Right forelimb (tissue), 1 donor: ENCODE results near the gene TCF7L2.

Experiments used
- DNase-seq: peaks from one replicate; pipeline ENCODE4 v3.0.0-alpha.2; 2018

TCF7L2 gene

DNA sequence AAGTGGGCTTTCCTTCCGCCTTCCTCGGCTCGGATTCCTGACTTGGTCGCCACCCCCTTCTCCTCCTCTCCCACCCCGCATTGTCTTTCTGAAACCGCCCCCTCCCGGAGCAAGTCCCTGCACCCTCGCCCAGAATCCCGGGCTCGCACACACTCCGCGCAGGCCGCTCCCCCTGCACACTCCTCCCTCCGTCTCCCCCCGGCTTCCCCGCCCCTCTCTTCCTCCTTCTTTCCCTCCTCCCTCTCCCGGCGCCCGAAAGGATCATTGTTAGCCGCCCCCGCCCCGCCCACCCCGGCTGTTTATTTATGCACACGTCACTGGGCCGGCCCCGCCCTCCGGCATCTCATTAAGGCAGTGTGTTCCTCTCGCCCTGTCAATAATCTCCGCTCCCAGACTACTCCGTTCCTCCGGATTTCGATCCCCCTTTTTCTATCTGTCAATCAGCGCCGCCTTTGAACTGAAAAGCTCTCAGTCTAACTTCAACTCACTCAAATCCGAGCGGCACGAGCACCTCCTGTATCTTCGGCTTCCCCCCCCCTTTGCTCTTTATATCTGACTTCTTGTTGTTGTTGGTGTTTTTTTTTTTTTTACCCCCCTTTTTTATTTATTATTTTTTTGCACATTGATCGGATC is at the start of gene TCF7L2:
TSS of gene TCF7L2 (plus strand) at position 373 of the 633 bp plus-strand sequence. CDS start 510 bp downstream, outside the sequence.
- DNase-seq, result peak; percentile 99

DNA sequence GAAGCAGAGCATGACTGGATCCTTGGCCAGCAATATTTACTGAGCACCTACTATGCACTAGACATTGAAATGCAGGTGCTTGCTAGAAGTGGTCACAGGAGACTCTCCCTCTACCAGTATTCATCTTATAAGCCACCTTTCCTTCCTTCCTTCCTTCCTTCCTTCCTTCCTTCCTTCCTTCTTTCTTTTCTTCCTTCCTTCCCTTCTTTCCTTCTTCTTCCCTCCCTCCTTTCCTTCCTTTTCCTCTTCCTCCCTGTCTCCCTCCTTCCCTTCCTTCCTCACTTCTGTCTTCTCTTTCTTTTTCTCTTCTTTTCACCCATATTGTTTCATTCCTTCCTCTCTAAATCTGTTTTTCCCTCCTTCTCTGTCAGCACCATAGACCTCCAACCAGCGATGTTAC is 47.3 kb upstream of the TCF7L2 start:
- no peak for DNase-seq

DNA sequence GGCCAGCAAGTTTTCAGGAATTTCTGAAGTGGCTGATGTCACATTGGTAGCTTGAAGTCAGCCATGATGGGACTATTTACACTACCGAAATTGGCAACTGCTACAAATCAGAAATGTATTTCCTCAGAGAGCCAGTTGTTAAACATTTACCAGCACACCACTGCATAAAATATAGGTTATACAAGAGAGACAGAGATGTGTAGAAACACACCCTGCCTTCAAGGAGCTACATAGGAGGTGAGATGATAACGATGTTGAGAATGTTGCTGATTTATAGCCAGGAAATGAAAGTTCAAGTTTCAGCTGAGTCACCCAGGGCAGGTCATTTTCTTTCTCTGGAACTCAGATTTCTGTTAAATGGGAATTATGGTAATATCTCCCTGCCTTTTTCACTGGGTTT is 46.0 kb upstream of the TCF7L2 start:
- DNase-seq, result no peak

DNA sequence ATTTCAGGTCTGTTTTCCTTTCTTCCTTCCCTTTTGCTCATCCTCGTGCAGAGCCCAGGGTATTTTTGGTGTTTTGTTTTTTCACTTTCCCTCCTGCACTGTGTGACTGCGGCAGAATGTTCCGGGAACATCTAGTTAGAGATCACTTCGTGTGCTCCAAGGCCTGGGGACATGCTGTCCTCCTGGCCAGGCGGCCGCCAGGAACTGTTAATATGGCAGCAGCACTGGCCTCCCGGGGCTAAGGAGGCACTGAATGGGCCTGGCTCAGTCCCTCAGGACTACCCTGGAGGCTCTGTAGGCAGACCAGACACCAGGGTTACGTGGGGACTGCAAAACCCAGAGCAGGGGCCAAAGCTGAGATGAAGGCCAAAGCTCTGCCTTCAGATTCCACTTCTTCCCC is 43.1 kb upstream of the TCF7L2 start:
- DNase-seq, result no peak

DNA sequence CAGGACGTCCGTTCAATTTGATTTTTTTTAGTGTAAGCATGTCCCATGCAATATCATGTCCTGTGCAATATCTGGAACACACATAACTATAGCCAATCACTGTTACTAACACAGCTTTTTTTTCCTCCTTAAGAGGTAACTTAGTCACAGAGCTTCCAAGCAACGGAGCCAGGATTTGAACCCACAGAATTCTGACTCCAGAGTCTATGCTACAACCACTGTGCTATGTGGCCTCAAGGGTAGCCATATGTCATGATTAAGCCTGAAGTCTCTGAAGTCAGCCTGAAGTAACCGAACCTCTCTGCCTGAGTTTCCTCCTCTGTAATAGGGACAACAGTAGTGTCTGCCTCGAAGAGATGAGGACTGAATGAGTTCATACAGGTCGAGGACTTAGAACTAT is 42.2 kb upstream of the TCF7L2 start:
- no peak for DNase-seq

DNA sequence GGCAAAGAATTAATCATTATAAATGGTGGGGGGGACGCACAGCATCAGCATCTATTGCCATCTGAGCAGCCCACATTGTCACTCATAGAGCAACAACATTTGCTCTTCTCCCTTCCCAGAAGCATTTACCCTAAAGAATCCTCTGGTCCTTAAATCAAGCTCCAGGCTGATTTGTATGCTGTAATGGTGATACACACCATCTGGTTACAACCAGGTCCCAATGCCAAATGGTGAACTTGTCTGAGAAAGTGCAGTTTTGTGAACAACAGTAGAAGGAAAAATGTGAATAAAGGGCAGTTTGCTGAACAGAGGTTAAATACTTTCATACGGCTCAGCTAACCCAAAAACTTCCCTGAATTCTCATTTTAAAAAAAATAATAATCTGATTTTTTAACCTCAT is 38.8 kb upstream of the TCF7L2 start:
- no peak for DNase-seq

DNA sequence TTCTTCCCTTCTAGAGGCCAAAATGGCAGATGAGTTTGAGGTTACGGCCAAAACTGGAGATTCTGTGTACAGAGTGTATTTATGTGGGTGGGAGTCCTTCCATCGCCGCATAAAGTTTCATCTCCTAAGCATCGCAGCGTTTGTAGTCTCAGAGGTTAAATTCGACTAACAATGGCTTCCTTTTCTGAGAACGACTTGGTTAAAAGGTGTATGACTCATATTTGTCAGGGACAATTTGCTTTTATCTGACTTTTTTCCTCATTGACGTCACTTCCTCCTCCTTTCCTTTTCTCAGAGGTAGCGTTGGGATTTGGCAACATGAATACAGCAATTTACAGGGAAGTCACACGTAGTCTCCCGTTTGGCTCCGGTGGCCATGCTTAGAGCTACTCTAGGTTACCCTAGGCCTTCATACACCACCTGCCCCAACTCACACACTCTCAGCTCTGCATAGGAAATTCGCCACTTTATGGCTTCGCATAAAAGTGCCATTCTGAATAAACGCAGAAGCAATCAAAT is 37.6 kb upstream of the TCF7L2 start:
- no peak for DNase-seq

DNA sequence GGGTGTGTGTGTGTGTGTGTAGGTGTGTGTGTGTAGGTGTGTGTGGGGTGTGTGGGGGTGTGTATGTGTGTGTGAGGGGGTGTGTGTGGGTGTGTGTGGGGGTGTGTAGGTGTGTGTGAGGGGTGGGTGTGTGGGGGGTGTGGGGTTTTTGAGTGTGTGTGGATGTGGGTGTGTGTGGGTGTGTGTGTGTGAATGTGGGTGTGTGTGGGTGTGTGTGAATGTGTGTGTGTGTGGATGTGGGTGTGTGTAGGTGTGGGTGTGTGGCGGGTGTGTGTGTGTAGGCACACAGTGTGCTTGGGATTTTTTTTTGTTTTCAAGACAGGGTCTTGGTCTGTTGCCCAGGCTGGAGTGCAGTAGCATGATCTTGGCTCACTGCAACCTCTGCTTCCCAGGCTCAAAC is 36.8 kb upstream of the TCF7L2 start:
- DNase-seq, result no peak

DNA sequence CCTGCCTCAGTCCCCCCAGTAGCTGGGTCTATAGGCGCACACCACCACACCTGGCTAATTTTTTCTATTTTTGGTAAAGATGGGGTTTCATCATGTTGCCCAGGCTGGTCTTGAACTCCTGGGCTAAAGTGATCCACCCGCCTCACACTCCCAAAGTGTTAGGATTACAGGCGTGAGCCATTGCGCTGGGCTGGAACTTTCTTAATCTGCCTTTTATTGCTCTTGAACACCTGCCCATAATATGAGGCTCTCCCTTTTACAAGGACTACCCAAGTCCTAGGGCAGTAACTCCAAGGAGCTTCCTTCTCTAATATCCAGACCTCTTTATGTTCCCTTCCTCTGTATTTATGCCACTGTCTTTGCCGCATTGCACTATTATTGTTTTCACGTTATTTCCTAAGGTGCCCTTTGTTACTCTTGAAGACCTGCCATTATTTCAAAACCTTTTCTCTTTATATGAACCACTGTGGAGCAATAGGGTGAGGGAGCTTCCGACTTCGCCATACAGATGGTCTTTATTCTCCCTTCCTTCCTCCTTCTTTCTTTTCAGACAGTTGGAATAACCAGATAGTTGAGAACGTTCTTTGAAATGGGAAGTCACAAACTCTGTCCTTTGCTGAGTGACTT is 36.3 kb upstream of the TCF7L2 start:
- DNase-seq, result no peak

DNA sequence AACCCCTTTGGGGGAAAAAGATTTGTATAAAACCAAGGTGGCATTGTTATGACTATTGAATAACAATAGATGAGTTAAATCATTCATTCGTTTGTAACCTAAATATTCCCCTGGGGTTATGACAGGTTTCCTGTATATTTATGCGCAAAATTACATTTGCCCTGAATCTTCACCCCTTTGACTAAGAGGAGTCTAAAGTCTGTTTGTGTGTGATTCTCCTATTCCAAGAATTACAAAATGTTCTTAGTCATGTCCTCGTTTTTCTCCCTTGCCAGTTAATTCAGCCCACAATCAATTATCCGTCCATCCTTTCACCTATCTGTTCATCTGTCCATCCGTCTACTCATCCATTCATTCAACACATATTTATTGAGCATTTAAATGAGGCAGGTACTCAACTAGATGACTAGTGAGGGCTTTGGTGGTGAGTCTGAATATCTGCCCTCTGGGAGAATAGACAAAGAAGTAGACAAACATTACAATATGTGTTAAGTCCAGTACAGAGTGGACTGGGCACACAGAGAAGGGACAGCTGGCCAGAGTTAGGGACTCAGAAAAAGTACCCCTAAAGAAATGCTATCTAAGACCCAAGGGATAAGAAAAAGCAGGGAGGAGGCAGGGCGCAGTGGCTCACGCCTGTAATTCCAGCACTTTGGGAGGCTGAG is 35.6 kb upstream of the TCF7L2 start:
- no peak for DNase-seq

DNA sequence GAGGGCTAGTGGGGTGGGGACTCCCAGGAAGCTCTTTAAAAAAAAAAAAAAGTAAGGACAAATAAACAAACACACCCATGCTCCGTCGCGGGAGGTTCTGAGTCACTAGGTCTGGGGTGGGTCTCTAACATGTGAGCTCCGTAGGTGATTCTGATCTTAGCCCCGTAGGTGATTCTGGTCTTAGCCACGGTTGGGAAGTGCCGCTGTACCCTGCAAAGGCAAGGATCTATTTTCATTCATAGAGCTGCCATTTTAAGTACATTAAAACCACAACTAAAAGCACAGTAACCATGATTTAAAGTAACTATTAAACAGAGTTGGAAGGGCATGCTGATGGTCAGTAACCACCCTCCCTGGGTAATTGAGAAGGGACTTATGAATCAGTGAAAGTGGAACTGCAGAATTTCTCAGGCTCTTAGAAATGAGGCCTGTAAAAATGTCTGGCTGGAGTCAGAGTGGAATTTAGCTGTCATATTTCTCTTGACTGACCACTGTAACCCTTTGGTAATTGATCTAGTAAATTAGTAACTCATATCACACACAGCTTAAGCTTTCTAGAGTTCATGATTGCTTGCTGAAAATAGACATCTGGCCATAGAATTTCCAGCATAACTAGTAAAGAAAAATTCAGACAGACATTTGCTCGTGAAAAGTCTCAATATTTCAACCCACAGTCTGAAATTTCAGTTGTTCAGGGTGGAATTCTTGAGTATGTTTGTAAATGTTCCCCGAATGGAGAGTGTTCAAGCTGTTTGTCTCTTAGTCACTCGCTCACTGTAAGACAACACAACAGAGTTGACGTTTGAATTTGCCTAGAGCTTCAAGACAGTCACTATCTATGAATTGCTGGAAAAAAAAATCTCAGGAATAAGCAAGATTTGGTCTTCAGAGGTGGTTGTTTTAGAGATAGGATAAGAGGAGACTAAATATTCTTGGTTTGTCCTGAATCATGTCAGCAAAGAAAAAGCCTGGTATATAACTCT is 34.2 kb upstream of the TCF7L2 start:
- no peak for DNase-seq

DNA sequence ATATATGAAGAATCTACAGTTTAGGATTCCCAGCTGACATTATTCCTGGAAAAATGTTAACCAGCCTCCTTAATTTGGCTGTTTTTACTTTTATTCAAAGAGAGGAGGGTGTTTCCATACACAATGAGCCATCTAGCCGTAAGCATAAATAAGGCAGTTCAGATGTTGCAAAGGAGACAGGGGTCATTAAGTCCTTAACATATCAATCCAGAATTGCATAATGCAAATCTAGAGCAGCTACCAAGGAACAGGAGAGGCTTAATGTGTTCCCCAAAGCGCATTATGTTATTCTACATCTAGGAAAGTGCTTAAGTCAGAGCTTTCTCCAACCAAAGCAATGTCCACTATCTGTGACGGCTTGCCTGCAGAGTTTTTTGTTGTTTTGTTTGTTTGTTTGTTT is 32.4 kb upstream of the TCF7L2 start:
- DNase-seq, result no peak

DNA sequence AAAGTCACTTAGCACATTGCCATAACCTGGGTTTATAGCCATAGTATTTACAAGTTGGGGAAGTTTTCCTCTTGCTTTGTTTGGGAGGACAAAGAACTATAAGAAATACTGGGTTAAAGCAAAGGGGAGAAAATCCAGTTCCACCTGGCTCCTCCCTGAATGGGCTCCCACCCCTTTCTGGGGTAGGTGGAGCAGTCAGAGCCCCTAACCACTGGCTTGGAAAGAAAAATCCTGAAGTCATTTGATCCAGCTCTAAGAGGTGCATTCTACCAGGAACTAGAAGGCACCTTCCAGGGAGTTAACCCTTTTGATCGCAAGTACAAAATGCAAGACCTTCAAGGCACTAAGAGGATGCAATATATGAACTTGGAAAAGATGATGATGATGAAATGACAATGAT is 31.3 kb upstream of the TCF7L2 start:
- DNase-seq, result no peak

DNA sequence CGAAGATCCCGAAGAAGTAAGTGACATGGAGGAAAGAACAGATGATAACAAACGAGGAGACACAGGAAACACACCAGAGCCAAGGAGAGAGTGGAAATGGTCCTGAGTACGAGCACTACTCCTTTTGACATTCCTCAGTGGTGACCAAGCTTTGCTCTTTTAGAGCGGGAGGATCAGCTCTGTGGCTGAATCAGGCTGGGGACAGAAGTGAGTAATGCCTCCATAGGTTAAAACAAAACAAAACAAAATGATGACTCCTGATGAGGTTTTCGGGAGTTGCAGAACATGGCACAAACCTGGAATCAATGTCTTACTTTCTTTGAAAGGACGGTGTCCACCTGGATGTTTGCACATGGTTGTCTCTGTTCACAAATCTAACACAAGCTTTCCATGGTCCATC is 30.3 kb upstream of the TCF7L2 start:
- no peak for DNase-seq

DNA sequence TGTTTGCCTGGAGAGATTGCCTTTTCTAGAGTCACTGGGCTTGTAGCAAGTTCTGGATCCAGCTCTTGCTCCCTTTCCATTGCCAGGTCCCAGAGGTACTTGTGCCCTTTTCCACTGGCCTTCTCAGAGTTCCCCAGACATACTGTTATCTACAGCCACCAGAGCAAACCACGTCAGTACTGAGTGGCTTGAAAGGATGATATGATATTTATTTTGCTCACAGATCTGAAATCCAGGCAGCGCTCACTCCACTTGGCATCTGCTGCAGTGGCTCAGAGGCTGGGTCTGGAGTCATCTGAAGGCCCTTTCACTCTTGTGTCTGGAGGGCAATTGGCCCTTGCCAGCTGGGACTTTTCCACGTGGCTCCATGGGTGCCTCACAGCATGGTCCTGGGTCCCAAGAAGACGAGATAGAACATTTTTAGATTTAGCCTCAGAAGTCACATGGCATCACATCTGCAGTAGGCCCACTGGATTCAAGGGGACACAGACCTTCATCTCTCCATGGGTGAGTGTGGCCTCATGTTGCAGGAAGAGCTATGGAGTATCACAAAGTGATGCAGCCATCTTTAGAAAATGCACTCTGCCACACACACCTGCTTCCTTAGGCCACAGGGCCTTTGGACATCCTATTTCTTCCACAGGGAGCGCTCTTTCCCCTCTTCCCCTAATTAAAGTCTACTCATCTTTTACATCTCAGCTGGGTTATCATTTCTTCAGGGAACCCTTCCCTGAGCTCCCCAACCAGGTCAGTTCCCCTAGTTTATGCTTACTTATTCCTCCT is 22.9 kb upstream of the TCF7L2 start:
- no peak for DNase-seq

DNA sequence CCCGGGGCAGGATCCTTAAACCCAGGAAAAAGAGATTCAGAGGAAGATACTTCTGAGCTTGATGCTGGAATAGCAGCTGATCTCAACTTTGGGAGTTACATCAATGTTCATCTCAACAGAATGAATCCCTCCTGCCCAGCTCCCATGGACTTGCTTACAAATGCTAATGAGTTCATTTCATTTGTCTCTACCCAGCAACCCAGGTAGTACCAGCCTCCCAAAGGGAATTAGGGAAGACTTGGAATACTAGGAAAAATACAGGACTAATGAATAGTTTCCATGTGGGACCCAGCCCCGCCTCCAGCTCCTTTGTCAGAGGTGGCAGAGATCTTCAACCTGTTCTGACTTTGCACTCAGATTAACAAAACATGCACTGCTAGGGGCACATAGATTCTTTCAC is 22.1 kb upstream of the TCF7L2 start:
- no peak for DNase-seq

DNA sequence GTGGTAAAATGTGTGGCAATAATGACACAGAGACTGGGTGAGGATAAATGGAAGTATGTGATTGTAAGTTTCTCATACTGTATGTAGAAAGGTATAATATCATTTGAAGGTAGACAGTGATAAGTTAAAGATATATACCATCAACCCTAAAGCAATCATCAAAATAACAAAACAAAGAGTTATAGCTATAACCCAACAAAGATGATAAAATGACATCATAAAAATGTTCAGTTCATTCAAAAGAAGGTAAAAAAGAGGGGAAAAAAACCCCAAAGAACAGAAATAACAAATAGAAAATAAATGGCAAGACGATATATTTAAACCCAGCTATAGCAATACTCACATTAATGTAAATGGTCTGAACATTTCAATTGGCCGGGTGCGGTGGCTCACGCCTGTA is 17.4 kb upstream of the TCF7L2 start:
- no peak for DNase-seq

DNA sequence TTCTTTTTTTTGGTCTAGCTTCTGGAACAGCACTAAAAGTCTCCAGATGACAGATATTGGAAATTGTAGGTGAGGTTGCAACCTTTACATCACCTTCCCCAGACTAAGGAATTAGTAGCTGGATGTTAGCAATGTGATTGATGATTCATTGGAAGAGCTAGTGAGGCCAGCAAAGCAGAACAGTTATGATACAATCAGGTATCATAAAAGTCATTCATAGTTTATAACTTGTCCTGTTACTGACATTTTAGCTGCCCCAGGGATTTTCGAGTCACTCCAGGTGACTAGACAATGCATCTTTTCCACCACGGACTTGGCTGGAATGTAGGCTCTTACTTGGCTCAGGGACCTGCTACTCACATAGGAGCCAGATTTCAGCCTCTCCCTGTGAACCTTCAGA is 15.9 kb upstream of the TCF7L2 start:
- DNase-seq, result no peak

DNA sequence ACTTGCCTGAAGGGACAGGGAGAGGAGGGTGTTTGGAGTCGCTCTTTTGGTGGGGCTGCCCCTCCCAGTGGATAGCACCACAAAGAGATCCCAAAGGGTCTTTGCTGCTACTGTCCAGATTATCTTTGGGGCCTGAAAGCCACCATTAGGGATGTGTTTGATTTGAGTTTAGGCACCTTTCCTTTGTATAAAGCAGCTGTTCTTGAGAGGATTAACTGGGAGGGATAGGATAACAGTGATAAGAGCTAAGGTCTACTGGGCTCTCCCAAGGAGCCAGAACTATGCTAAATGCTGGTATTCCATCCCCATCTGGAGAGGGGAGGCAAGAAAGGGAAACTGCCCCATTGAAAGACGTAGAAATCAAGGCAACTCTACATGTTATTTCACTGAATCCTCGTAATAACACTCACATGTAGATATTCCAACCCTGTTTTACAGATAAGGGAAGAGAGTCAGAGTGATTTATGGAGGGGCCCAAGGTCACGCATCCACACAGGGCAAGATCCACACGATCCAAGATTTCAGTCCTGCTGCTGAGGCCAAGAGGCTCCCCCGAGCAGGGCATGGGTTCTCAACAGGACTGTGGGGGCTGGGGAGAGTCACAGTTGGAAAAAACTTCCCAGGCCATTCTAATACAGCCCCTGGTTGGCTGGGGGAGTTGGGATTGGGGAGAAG is 11.1 kb upstream of the TCF7L2 start:
- no peak for DNase-seq

DNA sequence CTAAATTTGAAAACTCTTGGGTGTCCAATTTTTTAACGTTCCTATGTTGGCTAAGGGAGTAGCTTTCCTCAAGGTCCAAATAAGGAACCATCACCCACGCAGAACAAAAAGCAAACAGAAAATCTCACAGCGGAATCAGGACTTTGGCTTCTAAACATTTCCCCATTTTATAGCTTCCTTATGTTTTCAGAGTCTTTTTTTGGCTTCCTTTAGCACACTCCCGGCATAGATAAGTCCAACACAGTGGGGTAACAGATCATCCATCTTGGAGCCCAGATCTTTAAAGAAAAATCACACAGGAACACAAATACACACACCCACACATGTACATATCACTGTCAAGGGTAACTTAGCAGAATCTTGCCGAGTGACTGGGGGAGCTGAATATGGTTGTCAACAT is 4.2 kb upstream of the TCF7L2 start:
- DNase-seq, result no peak

DNA sequence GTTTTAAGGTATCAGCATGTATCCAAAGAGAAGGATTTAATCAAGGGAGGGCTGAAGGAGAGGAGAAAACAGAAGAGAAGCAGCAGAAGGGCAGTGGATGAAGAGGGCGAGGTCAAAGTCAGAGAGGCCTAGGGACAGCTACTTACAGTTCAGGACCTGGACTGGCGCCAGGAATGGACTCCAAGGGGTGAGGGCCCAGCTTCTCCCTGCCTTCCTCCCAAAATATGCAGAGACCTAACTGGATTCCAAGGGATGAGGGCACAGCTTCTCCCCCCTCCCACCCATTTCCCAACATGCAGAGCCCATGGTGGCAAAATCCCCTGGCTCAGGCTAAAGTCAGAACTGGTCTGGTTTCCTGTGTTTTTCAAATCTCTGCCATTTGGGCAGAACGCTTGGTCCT is 3.4 kb upstream of the TCF7L2 start:
- DNase-seq, result no peak

DNA sequence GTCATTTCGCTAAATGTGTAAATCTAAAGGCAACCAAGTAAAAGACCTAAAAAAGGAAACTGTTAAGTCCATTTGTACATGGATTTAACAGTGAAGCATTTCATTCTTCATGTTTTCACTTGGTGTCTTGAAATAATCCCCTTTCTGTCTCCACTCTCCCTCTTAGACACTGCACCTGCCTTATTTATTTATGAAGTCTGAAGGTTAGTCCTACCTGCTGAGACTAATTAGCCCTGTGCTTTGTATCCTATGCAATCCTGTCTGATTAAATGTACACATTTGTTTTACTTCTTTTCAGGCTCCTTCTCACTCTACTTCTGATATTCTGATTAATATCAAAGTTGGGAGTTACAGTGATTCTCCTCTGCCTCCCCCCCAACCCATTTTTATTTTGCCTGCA is 1.9 kb upstream of the TCF7L2 start:
- DNase-seq, result no peak
